KBM-7 (cell line): ENCODE results near the gene FAM229B.
"Not testable (repeated sequence)": the region's sequence is repeated elsewhere in the genome, so short reads cannot be mapped to it uniquely, and the experiment has no call there.

Experiments used
- DNase-seq: peaks from one replicate; pipeline ENCODE4 v3.0.0-alpha.2; 2015
- in situ Hi-C: fragments of 300-500 bp; cut with MboI; formaldehyde crosslinking; loops from 2 replicates; pipeline ENCODE4 v1.14.3; 2020; ENCODE audit warnings: low sequenced_read_pairs, low pct_unique_long_range_greater_than_20kb, mixed read lengths

Gene FAM229B, protein sequence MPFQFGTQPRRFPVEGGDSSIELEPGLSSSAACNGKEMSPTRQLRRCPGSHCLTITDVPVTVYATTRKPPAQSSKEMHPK

DNA sequence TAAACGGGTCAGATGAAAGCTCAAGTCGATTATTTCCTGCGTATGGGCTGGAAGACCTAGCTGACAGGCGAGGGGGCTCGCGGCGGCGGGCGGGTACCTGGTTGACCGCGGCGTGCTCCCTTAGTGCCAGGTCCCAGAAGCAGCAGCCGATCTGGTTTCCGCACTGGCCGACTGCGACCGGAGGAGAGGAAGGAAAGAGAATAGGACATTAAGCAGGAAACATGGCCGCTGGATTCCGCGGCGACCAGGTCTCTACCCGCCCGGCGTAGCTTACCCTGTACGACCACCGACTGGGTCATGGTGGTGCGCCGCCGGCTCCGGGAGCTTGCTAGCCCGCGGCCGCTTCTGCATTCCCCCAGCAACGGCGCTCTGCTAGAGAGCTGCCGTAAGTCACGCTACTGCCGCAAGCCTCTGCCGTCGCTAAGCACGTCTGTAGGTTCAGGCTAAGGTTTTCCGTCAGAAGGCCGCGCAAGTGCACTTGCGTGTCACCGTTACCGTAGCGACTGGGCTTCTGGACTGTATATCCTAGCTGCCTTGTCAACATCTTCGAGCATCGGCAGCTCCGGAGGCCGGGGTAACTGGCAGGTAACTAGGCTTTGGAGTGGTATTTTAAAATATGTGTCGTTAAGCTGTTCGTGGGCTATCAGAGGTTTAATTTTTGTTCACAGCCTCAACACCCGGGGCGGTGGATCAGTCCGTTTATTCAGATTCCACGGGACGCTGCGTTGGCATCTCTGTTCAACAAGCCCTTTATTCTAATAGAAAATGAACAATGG is at the start of gene FAM229B, which contains the start of gene TUBE1:
Gene FAM229B (plus strand): TSS at position 456 of the 776 bp plus-strand sequence. CDS start 11,693 bp downstream, outside the sequence.
Gene TUBE1 (minus strand): TSS at position 347 of the 776 bp plus-strand sequence. CDS start 48 bp downstream, at position 299.
- peak; percentile 94 for DNase-seq
- in situ Hi-C loops: no loop called here

DNA sequence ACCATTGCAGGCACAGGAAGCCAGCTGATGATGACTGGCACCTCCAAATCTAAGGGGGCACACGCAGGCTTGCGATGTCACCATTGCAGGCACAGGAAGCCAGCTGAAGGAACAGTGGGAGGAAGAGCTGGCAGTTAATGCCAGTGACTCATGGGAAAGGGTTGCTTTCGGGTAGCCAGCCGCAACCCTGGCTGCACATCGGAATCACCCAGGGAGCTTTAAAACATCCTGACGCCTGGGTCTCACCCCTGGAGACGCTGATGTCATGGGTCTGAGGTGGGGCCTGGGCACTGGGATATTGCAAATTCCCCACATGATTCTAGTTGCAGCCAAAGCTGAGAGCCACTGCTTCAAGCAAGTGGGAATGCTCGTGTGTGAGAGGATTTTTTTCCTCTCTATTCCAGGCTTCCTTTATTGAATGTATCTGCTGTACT is 49.6 kb upstream of the FAM229B start:
- in situ Hi-C loops: loop anchor here (10.0 kb wide), 1 partner anchor 333 kb away; no protein-coding TSS in a partner anchor
- DNase-seq: no peak

DNA sequence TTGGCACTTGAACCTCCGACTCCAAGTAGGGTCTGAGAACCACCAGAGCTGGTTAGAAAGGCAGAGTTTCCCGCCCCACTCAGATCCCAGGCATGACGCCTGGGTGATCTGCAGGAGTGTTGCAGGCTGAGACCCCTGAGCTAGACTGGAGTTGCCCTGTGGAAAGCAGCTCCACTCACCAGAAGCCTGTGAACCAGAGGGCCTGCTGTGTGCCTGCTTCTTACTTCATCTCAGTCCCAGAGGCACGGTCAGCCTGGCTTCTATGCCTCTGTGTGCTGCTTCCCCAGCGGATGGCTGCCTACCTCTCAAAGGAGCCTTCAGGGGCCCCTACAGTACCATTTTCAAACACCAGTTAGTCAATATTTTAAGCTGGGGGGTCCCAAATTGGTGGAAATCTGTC is 49.1 kb upstream of the FAM229B start:
- DNase-seq: no peak
- in situ Hi-C loops: loop anchor here (10.0 kb wide), 1 partner anchor 333 kb away; no protein-coding TSS in a partner anchor

DNA sequence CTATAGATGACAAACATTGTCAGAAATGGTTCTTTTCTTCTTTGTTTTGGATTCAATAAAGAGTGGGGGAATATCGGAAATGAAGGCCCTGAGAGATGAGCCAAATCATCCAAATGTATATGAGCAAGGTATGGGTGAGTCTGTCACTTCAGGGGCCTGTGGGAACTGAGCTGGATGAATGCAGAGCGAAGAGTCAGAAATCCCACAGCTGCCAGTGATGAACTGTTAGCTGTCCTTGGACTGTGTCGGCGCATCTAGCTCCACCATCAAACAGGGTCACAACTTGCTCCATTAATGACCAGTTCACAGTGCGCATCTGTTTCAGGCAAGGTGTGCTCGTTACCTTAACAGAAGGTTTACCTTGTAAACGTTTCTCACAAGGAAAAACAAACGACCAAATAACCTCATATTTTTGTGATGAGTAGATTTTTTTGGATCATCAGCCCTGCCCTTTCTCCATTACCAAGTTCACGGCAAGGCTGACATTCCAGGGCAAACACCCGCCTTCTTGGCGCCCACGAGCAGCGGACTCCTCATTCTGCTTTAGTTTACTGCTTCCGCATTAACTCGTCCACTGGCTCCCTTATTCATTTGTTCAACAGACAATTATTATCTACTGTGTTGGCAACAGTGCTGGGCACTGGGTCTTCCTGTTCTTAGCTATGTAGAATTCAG is 48.5 kb upstream of the FAM229B start:
- in situ Hi-C loops: loop anchor here (10.0 kb wide), 1 partner anchor 334 kb away; no protein-coding TSS in a partner anchor
- no peak for DNase-seq

DNA sequence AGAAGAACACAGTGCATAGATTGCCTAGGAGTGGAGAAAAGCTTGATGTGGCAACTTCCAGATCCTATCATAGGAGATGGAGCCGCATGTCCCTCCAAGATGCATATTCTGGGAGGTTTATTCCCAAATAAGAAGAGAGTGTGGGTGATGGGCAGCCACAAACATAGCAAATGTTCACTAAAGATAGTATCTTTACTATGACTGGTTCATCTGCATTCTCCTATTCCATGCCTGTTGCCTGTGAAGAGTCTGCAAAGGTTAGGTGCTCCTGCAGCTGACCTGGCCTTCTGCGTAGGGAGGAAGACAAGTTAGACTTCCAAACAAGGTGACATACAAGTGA is 48.0 kb upstream of the FAM229B start:
- no peak for DNase-seq
- in situ Hi-C loops: loop anchor here (10.0 kb wide), 1 partner anchor 335 kb away; no protein-coding TSS in a partner anchor

DNA sequence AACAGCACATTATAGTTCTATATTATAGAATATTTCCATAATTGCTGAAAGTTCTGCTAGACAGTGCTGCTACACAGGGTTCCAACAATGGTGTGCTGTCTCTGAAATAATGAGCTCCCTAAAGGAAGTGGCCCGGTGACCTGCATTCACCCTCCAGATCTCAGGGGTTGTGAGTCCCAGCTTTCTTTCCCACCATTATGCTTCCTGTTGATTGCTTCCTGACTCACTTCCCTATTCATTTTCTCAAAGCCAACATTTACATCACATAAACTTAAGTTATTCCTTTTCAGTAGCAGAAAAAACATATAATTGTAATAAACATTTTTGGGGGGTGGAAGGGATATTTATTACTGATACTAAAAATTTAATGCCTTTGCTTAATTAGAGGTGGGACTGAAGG is 46.4 kb upstream of the FAM229B start:
- peak; percentile 7 for DNase-seq
- in situ Hi-C loops: no loop called here

DNA sequence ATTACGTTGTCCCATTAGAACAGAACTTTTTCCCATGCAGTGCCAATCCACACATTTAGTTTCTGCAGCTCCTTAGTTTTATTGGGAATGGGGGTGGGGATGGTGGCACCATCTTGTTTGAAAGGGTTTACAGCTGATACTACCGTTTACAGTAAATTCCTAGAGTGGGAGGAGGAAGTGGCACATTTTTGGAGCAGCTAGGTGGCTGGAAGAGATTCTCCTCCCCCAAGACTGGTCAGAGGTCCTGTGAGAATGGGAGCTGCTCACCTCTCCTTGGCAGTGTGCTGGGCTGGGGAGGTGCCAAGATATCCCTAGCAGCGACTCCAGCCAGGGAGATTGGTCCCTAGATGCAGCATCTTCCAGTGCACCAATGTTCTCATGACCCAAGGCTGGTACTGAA is 45.9 kb upstream of the FAM229B start:
- in situ Hi-C loops: no loop called here
- no peak for DNase-seq

DNA sequence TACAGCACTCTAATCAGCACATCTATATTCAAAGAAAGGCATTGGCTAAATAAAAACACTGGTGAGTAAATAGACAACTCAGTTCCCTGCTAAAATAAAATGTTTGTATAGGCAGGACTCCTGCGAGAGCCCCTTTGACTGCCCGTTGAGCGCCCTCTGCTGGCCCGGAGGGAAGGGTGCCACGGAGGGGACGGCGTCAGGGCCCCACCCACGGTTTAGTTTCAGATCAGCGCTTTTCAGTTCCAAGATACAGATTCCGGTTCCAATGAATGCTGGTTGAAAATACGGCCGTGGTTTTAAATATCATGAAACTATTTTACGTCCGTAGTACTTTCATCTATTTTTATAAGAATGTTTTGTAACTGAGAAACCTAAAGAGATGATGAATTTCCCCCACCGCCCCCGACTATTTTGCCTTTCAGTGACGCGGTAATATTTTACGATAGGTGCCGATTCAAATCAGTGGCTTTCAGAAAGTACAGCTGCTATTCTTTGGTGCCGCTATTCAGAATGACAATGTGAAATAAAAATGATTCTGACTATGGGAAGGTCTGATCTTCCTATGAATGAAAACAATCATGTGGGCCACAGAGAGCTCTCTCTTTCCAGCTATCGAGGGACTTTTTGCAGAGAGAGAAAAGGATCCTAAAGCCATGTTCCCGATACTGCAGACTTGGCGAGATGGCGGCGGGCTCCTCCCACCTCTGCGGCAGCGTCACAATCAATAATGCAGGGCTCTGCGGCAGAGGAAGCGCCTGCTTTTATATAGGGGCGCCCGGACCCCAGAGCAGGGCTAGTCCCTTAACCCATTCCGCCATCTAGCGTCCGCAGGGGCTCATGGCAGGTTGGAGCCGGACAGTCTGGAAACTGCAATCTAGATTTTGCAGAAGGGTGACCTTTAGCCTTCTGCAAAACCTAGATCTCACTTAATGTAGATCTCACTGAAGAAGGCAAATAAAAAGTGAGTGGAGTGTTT is 44.1 kb upstream of the FAM229B start:
- DNase-seq: peak; percentile 90
- in situ Hi-C loops: no loop called here

DNA sequence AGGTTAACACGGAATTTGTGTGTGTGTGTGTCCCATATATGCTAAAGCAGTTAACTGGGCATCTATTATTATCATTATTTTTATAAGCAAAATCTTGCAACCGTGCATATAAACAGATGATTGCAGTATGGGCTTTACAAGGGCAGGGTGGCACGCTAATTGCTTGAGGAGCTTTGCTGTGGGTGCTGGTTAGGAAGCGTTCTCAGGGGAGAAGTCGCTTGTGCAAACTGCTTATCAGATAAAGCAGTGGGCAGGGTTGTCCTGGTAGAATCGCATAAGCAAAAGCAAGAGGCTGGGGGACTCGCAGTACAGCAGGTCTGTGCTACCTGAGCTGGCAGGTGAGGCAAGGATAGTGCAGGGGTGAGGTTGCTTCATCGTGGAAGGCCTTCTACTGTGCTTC is 43.2 kb upstream of the FAM229B start:
- DNase-seq: no peak
- in situ Hi-C loops: no loop called here

DNA sequence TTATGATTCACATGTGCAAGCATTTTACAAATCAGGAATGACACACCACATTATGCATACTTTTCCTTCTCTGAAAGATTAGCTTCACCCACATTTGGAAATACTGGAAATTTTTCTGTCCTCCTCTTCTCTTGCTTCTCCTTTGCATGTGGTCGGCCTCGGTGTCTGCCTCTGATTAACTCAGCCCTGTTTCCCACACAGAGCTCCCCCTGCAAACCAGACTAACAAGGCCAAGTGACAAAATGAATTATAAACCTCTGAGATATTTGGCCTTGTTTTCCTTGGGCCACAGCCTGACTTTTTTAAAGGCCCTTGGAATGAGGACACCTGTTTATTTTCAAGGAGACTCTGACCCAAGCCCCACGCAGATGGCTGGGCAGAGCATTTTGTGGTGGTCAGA is 42.5 kb upstream of the FAM229B start:
- in situ Hi-C loops: no loop called here
- no peak for DNase-seq

DNA sequence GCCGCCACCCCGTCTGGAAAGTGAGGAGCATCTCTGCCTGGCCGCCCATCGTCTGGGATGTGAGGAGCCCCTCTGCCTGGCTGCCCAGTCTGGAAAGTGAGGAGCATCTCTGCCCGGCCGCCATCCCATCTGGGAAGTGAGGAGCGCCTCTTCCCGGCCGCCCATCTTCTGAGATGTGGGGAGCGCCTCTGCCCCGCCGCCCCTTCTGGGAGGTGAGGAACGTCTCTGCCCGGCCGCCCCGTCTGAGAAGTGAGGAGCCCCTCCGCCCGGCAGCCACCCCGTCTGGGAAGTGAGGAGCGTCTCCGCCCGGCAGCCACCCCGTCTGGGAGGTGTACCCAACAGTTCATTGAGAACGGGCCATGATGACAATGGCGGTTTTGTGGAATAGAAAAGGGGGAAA is 39.9 kb upstream of the FAM229B start:
- in situ Hi-C loops, DNase-seq: not testable (repeated sequence)

DNA sequence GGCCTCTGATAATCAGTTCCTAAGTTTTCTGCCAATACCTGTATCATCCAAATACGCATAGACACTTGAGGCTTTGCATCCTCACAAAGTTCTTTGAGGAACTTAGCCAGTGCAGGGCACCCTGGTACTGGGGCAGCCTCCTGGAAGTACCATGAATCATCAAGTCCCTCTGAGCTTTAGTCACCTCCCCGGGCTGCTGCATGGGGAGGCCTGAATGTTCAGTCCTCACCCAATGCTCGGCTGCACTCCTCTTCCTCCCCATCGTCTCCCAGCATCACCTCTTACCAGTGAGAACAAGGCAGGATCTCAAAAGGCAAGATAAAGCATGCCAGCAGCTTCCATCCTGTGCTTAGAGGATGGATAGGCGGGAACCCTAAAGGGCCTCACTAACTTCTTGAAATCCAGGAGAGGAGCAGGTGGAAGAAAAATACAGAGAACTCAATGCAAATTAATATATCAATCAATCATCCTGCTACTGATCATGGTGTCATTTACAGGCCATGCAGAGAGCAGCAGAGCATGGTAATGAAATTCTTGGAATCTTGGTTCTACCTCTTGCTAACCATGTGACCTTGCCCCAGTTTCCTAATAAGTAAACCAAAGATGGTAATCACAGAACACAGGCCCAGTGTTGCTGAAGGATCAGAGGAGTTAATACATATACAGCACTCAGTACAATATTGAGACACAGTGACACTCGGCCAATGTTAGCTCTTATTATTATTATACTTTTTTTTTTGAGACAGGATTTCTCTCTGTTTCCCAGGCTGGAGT is 38.2 kb upstream of the FAM229B start:
- in situ Hi-C loops: no loop called here
- DNase-seq: no peak

DNA sequence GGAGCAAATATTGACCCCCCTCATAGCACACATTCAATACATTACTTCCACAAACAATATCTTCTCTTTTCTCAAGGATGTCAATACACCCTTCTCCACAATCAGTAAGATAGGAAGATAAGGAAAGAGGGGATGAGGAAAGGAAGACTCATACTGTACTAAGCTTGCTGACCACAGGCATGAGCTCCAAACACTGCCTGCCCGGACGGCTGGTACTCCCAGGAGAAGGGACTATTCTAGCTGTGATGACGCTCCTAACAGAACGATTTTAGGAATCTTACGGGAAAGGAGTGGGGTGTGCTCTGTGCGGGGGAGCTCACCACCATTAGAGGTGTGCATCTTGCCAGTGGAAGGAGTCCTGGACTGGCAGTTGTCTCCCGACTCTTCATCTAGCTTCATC is 37.4 kb upstream of the FAM229B start:
- no peak for DNase-seq
- in situ Hi-C loops: no loop called here

DNA sequence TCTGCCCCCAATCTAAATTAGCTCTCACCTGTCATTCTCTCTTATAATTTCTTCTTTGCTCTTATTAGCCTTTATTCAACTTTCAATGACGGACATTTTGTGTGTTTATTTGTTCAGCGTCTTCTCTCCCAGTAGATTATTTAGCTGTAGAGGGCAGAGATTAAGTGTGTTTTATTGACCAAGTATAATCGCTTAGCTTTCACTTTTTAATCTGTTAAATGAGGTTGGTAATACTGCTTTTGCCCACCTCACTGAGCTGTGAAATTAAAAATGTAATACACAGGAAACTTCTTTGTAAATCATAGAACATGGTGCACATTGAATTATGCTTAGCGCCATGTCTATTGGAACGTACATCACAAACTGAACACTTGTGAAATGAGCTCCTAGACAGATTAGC is 37.0 kb upstream of the FAM229B start:
- in situ Hi-C loops: no loop called here
- no peak for DNase-seq

DNA sequence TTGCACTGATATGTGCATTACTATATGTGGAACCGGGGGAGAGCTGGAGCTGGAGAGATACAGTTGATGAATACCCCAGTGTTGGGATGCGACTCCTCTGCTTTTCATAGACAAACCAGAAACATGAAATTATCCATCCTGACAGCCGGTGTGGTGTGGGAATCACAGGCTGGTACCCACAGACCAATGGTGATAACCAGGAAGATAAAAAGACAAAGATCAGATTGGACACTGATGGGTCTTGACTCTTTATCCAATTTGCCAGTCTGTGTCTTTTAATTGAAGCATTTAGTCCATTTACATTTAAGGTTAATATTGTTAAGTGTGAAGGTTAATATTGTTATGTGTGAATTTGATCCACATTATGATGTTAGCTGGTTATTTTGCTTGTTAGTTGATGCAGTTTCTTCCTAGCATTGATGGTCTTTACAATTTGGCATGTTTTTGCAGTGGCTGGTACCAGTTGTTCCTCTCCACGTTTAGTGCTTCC is 36.1 kb upstream of the FAM229B start:
- DNase-seq, in situ Hi-C loops: not testable (repeated sequence)

DNA sequence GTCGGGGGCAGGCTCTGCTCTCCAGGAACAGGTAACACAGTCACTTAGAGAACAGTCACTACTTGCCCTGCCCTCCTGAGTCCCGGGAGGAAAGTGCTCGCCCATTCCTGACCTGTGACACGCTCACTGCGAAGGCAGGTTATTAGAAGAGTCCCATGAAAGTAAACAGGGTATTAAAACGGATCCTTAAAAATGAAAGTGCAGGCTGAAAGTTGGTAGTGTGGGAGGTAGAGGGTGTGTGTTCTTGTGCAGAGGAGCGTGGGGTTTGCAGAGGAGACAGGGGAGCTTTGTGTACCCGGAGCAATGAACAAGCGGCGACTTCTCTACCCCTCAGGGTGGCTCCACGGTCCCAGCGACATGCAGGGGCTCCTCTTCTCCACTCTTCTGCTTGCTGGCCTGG is 33.4 kb upstream of the FAM229B start, which contains the start of gene CCN6:
Gene CCN6 (plus strand): TSS at position 104 of the 400 bp plus-strand sequence. CDS start 254 bp downstream, at position 358.
- in situ Hi-C loops: no loop called here
- DNase-seq: no peak

DNA sequence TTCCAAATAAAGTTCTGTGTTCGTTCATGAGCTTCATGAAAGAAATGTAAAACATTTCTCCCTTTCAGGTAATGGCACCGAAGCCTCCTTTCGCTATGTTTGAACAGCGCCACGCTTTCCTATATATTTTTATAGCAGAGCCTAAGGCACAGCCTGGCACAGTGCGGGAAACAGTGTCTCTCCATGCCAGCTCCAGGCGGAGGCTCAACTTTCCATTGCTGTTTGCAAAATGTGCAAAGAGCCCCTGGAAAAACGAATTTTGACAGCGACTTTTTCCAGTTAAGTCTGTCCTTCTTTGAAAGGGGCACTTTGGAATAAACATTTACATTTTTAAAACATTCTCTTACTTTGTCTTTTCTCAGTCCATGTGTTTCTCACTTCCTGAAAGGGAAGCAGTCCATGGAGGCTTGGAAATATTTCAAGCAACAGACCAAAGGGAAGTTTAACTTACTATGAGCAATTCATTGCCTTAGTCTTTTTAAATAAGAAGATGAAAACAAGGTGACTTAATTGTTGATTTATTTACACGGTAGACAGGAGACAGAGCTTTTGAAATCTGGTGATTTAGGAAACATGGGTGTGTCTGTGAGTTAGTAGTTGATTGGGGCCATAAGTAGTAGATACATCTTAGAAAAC is 32.7 kb upstream of the FAM229B start:
- DNase-seq: no peak
- in situ Hi-C loops: no loop called here
